ENCODE results near the gene CDH4.

CDH4 gene

GRCh38 chr20:61285152-61285645 lies 33.1 kb downstream of the CDH4 start:
- Histone ChIP-seq H3K27me3 (ENCODE audit: control insufficient read depth, insufficient read depth, low read length) (no peaks in the 10 kb centered on the region), H3K4me3 (ENCODE audit: low read length) (no peak overlapping the region), H3K9me3 (replicated peaks; ENCODE audit: low read length) (no peaks in the 10 kb centered on the region), H3K36me3 (ENCODE audit: insufficient read depth, low read length) (peaks cover 30% of the 10 kb centered on the region), H3K9ac (ENCODE audit: low read depth, low read length) (no peak overlapping the region), H3K4me2 (ENCODE audit: low read length) (no peak overlapping the region), H3K4me1 (ENCODE audit: control insufficient read depth, insufficient read depth, low read length) (no peaks in the 10 kb centered on the region)

- no peaks in the 10 kb centered on the region for H3K9me3 ChIP-seq (replicated peaks; ENCODE audit: low read length)
- H3K4me2 ChIP-seq (ENCODE audit: low read length): no peak overlapping the region
- no peaks in the 10 kb centered on the region for H3K4me1 ChIP-seq (ENCODE audit: control insufficient read depth, insufficient read depth, low read length)
- H3K27me3 ChIP-seq (ENCODE audit: control insufficient read depth, insufficient read depth, low read length): no peaks in the 10 kb centered on the region
- H3K4me3 ChIP-seq (ENCODE audit: low read length): no peak overlapping the region
- peaks cover 29% of the 10 kb centered on the region for H3K36me3 ChIP-seq (ENCODE audit: insufficient read depth, low read length)
- no peak overlapping the region for H3K9ac ChIP-seq (ENCODE audit: low read depth, low read length)
Observed at GRCh38 chr20:61285691-61286090, 33.6 kb downstream of the CDH4 start.

GRCh38 chr20:61287583-61288275 lies 35.7 kb downstream of the CDH4 start:
- H3K4me1 ChIP-seq (ENCODE audit: control insufficient read depth, insufficient read depth, low read length): no peaks in the 10 kb centered on the region
- H3K27me3 ChIP-seq (ENCODE audit: control insufficient read depth, insufficient read depth, low read length): no peaks in the 10 kb centered on the region

GRCh38 chr20:61288331-61288784 lies 36.3 kb downstream of the CDH4 start:
- Histone ChIP-seq H3K4me3 (ENCODE audit: low read length) (no peak overlapping the region), H3K4me2 (ENCODE audit: low read length) (no peak overlapping the region), H3K36me3 (ENCODE audit: insufficient read depth, low read length) (peaks cover 29% of the 10 kb centered on the region), H3K27me3 (ENCODE audit: control insufficient read depth, insufficient read depth, low read length) (no peaks in the 10 kb centered on the region), H3K9me3 (replicated peaks; ENCODE audit: low read length) (no peaks in the 10 kb centered on the region), H3K4me1 (ENCODE audit: control insufficient read depth, insufficient read depth, low read length) (no peaks in the 10 kb centered on the region), H3K9ac (ENCODE audit: low read depth, low read length) (no peak overlapping the region)

More at GRCh38 chr20:61287583-61288275, 35.7 kb downstream of the CDH4 start:
- no peak overlapping the region for H3K9ac ChIP-seq (ENCODE audit: low read depth, low read length)
- H3K9me3 ChIP-seq (replicated peaks; ENCODE audit: low read length): no peaks in the 10 kb centered on the region
- H3K4me2 ChIP-seq (ENCODE audit: low read length): no peak overlapping the region
- no peak overlapping the region for H3K4me3 ChIP-seq (ENCODE audit: low read length)
- H3K36me3 ChIP-seq (ENCODE audit: insufficient read depth, low read length): peaks cover 26% of the 10 kb centered on the region

- no peak overlapping the region for H3K4me3 ChIP-seq (ENCODE audit: low read length)
Observed at GRCh38 chr20:61289166-61289565, 37.1 kb downstream of the CDH4 start.

GRCh38 chr20:61290721-61291120 lies 38.7 kb downstream of the CDH4 start:
- Histone ChIP-seq H3K36me3 (ENCODE audit: insufficient read depth, low read length) (peaks cover 31% of the 10 kb centered on the region), H3K9me3 (replicated peaks; ENCODE audit: low read length) (no peaks in the 10 kb centered on the region), H3K4me2 (ENCODE audit: low read length) (no peak overlapping the region)

More at GRCh38 chr20:61289166-61289565, 37.1 kb downstream of the CDH4 start:
- Histone ChIP-seq H3K9me3 (replicated peaks; ENCODE audit: low read length) (no peaks in the 10 kb centered on the region), H3K4me2 (ENCODE audit: low read length) (no peak overlapping the region), H3K36me3 (ENCODE audit: insufficient read depth, low read length) (peaks cover 35% of the 10 kb centered on the region), H3K27me3 (ENCODE audit: control insufficient read depth, insufficient read depth, low read length) (no peaks in the 10 kb centered on the region), H3K4me1 (ENCODE audit: control insufficient read depth, insufficient read depth, low read length) (no peaks in the 10 kb centered on the region), H3K9ac (ENCODE audit: low read depth, low read length) (no peak overlapping the region)

GRCh38 chr20:61291166-61291829 lies 39.2 kb downstream of the CDH4 start:
- Histone ChIP-seq H3K36me3 (ENCODE audit: insufficient read depth, low read length) (peaks cover 25% of the 10 kb centered on the region), H3K9ac (ENCODE audit: low read depth, low read length) (no peak overlapping the region), H3K4me1 (ENCODE audit: control insufficient read depth, insufficient read depth, low read length) (peaks cover 18% of the 10 kb centered on the region), H3K27me3 (ENCODE audit: control insufficient read depth, insufficient read depth, low read length) (no peaks in the 10 kb centered on the region), H3K4me2 (ENCODE audit: low read length) (no peak overlapping the region), H3K4me3 (ENCODE audit: low read length) (no peak overlapping the region), H3K9me3 (replicated peaks; ENCODE audit: low read length) (no peaks in the 10 kb centered on the region)

More at GRCh38 chr20:61290721-61291120, 38.7 kb downstream of the CDH4 start:
- no peaks in the 10 kb centered on the region for H3K27me3 ChIP-seq (ENCODE audit: control insufficient read depth, insufficient read depth, low read length)
- no peak overlapping the region for H3K9ac ChIP-seq (ENCODE audit: low read depth, low read length)
- no peak overlapping the region for H3K4me3 ChIP-seq (ENCODE audit: low read length)
- peaks cover 12% of the 10 kb centered on the region for H3K4me1 ChIP-seq (ENCODE audit: control insufficient read depth, insufficient read depth, low read length)

- H3K9ac ChIP-seq (ENCODE audit: low read depth, low read length): no peak overlapping the region
- H3K4me3 ChIP-seq (ENCODE audit: low read length): no peak overlapping the region
- H3K9me3 ChIP-seq (replicated peaks; ENCODE audit: low read length): no peaks in the 10 kb centered on the region
- no peak overlapping the region for H3K4me2 ChIP-seq (ENCODE audit: low read length)
- peaks cover 22% of the 10 kb centered on the region for H3K4me1 ChIP-seq (ENCODE audit: control insufficient read depth, insufficient read depth, low read length)
- peaks cover 21% of the 10 kb centered on the region for H3K36me3 ChIP-seq (ENCODE audit: insufficient read depth, low read length)
- no peaks in the 10 kb centered on the region for H3K27me3 ChIP-seq (ENCODE audit: control insufficient read depth, insufficient read depth, low read length)
Observed at GRCh38 chr20:61292391-61292790, 40.3 kb downstream of the CDH4 start.

- H3K36me3 ChIP-seq (ENCODE audit: insufficient read depth, low read length): peaks cover 24% of the 10 kb centered on the region
- H3K9me3 ChIP-seq (replicated peaks; ENCODE audit: low read length): no peaks in the 10 kb centered on the region
- H3K4me3 ChIP-seq (ENCODE audit: low read length): no peak overlapping the region
- H3K27me3 ChIP-seq (ENCODE audit: control insufficient read depth, insufficient read depth, low read length): no peaks in the 10 kb centered on the region
- H3K9ac ChIP-seq (ENCODE audit: low read depth, low read length): no peak overlapping the region
- peaks cover 22% of the 10 kb centered on the region for H3K4me1 ChIP-seq (ENCODE audit: control insufficient read depth, insufficient read depth, low read length)
- H3K4me2 ChIP-seq (ENCODE audit: low read length): no peak overlapping the region
Observed at GRCh38 chr20:61292821-61293612, 41.0 kb downstream of the CDH4 start.

GRCh38 chr20:61293951-61294350 lies 41.9 kb downstream of the CDH4 start:
- Histone ChIP-seq H3K4me1 (ENCODE audit: control insufficient read depth, insufficient read depth, low read length) (peaks cover 22% of the 10 kb centered on the region), H3K36me3 (ENCODE audit: insufficient read depth, low read length) (peaks cover 24% of the 10 kb centered on the region), H3K27me3 (ENCODE audit: control insufficient read depth, insufficient read depth, low read length) (no peaks in the 10 kb centered on the region), H3K4me3 (ENCODE audit: low read length) (no peak overlapping the region), H3K9me3 (replicated peaks; ENCODE audit: low read length) (no peaks in the 10 kb centered on the region), H3K9ac (ENCODE audit: low read depth, low read length) (no peak overlapping the region), H3K4me2 (ENCODE audit: low read length) (no peak overlapping the region)

GRCh38 chr20:61295249-61295648 lies 43.2 kb downstream of the CDH4 start:
- H3K36me3 ChIP-seq (ENCODE audit: insufficient read depth, low read length): peaks cover 28% of the 10 kb centered on the region
- no peaks in the 10 kb centered on the region for H3K9me3 ChIP-seq (replicated peaks; ENCODE audit: low read length)
- peak overlapping the region; percentile 54 for H3K4me2 ChIP-seq (ENCODE audit: low read length)
- H3K4me3 ChIP-seq (ENCODE audit: low read length): no peak overlapping the region
- no peaks in the 10 kb centered on the region for H3K27me3 ChIP-seq (ENCODE audit: control insufficient read depth, insufficient read depth, low read length)
- peaks cover 22% of the 10 kb centered on the region for H3K4me1 ChIP-seq (ENCODE audit: control insufficient read depth, insufficient read depth, low read length)
- no peak overlapping the region for H3K9ac ChIP-seq (ENCODE audit: low read depth, low read length)
